NOMO-1 treated with dmso at 0.1 percent for 144 hours (cell line): Measurements from ENCODE around the gene HSP90AA1.
"Not testable (repeated sequence)": the region's sequence is repeated elsewhere in the genome, so short reads cannot be mapped to it uniquely, and the experiment has no call there.

Experiments
- DNase-seq: peaks from one replicate; lab custom pipeline; 2025; ENCODE audit not compliant: unreplicated experiment; lab: John Stamatoyannopoulos, UW

The HSP90AA1 gene

GRCh38 chr14:102074415-102074964, 12.4 kb downstream of the HSP90AA1 start:
- no peak for DNase-seq

GRCh38 chr14:102071283-102071998, 15.4 kb downstream of the HSP90AA1 start:
- DNase-seq, result no peak

- no peak for DNase-seq
Observed at GRCh38 chr14:102066041-102066451, 20.8 kb downstream of the HSP90AA1 start.

GRCh38 chr14:102064590-102064989, 22.3 kb downstream of the HSP90AA1 start:
- not testable (repeated sequence) for DNase-seq

- no peak for DNase-seq
Observed at GRCh38 chr14:102063808-102064429, 22.9 kb downstream of the HSP90AA1 start.

- peak; percentile 56 for DNase-seq
Observed at GRCh38 chr14:102063109-102063807, 23.6 kb downstream of the HSP90AA1 start.

- no peak for DNase-seq
Observed at GRCh38 chr14:102058961-102059360, 27.9 kb downstream of the HSP90AA1 start.

GRCh38 chr14:102058146-102058545, 28.7 kb downstream of the HSP90AA1 start:
- DNase-seq, result no peak

GRCh38 chr14:102057480-102058114, 29.2 kb downstream of the HSP90AA1 start:
- DNase-seq, result no peak

GRCh38 chr14:102056694-102057442, 30.0 kb downstream of the HSP90AA1 start:
- DNase-seq, result no peak

GRCh38 chr14:102055181-102055901, 31.5 kb downstream of the HSP90AA1 start:
- DNase-seq, result no peak

- no peak for DNase-seq
Observed at GRCh38 chr14:102052522-102052921, 34.3 kb downstream of the HSP90AA1 start.

GRCh38 chr14:102050625-102051024, 36.2 kb downstream of the HSP90AA1 start:
- DNase-seq, result no peak

- no peak for DNase-seq
Observed at GRCh38 chr14:102050026-102050405, 36.8 kb downstream of the HSP90AA1 start.

- no peak for DNase-seq
Observed at GRCh38 chr14:102049258-102050025, 37.4 kb downstream of the HSP90AA1 start.

- DNase-seq, result no peak
Observed at GRCh38 chr14:102047808-102048540, 38.9 kb downstream of the HSP90AA1 start.

- DNase-seq, result no peak
Observed at GRCh38 chr14:102046337-102047278, 40.2 kb downstream of the HSP90AA1 start.
